SK-N-SH (cell line): ENCODE data around the gene SLC41A3. TPM values are rescaled to one million over a fixed set of nuclear protein-coding genes. Genes with fewer than 3 reads are reported as not detected.

Experiments
- CTCF ChIA-PET: fragments of 300-600, 350-600 bp; formaldehyde crosslinking; extraction: SDS; loops from one replicate; lab custom pipeline; 2021; lab: Yijun Ruan, JAX
- POLR2A ChIA-PET: fragments of 350-600 bp; sonication (Branson Sonifier 250); formaldehyde crosslinking; extraction: SDS; loops from one replicate; lab custom pipeline; 2020; ENCODE audit warnings: antibody characterized with exemption, inconsistent platforms; lab: Yijun Ruan, JAX
- DNase-seq: peaks from one replicate; pipeline ENCODE4 v3.0.0; 2012
- H2AFZ ChIP-seq: fragments of 200-600 bp; sonication (generic); 2 replicates; pipeline ENCODE4 v1.8.1; 2016; ENCODE audit warnings: antibody characterized with exemption, mild to moderate bottlenecking, low read depth
- H3F3A ChIP-seq: fragments of 200-600 bp; sonication (generic); replicated peaks from 2 replicates; pipeline ENCODE3; 2016; ENCODE audit warnings: antibody characterized with exemption, mild to moderate bottlenecking; ENCODE audit not compliant: insufficient read depth
- H3K27ac ChIP-seq, 2 experiments: fragments of 200-500 bp in 1 of 2; fragments of 200-600 bp in 1 of 2; sonication (Bioruptor generic) in 1 of 2; sonication (generic), shearing (Covaris generic) in 1 of 2; 2 replicates each; pipeline versions ENCODE4 v1.5.1 to v1.6.1; 2014 to 2016; ENCODE audit warnings: low read depth in 2 of 2, inconsistent platforms in 1 of 2, low read length in 1 of 2, mild to moderate bottlenecking in 1 of 2, mixed read lengths in 1 of 2
- H3K27me3 ChIP-seq: fragments of 200-600 bp; sonication (generic), shearing (Covaris generic); 2 replicates; pipeline ENCODE4 v1.6.1; 2016; ENCODE audit warnings: mixed run types; ENCODE audit not compliant: insufficient read depth
- H3K36me3 ChIP-seq, 2 experiments: fragments of 200-500 bp in 1 of 2; fragments of 200-600 bp in 1 of 2; sonication (Bioruptor generic) in 1 of 2; sonication (generic) in 1 of 2; replicated peaks in 1 of 2; 2 replicates each; pipeline versions ENCODE3 to v1.5.1; 2014 to 2016; ENCODE audit warnings: low read length in 1 of 2, mild to moderate bottlenecking in 1 of 2; ENCODE audit not compliant: insufficient read depth in 2 of 2, control insufficient read depth in 1 of 2
- H3K4me1 ChIP-seq, 2 experiments: fragments of 200-500 bp in 1 of 2; fragments of 200-600 bp in 1 of 2; sonication (Bioruptor generic) in 1 of 2; sonication (generic), shearing (Covaris generic) in 1 of 2; 2 replicates each; pipeline versions ENCODE4 v1.5.1 to v1.6.1; 2014 to 2016; ENCODE audit warnings: low read depth in 1 of 2, low read length in 1 of 2, mixed run types in 1 of 2; ENCODE audit not compliant: insufficient read depth in 2 of 2, control insufficient read depth in 1 of 2
- H3K4me2 ChIP-seq: fragments of 200-600 bp; sonication (generic), shearing (Covaris generic); 2 replicates; pipeline ENCODE4 v1.6.1; 2017; ENCODE audit warnings: mixed run types
- H3K4me3 ChIP-seq, 2 experiments: fragments of 200-500 bp in 1 of 2; fragments of 200-600 bp in 1 of 2; sonication (Bioruptor generic) in 1 of 2; sonication (generic), shearing (Covaris generic) in 1 of 2; 2 replicates each; pipeline versions ENCODE4 v1.5.1 to v1.8.1; 2014 to 2016; ENCODE audit warnings: low read depth in 2 of 2, inconsistent platforms in 1 of 2, low read length in 1 of 2, mild to moderate bottlenecking in 1 of 2, mixed read lengths in 1 of 2, moderate library complexity in 1 of 2
- H3K79me2 ChIP-seq: fragments of 200-600 bp; sonication (generic); 2 replicates; pipeline ENCODE4 v1.8.1; 2017; ENCODE audit warnings: mild to moderate bottlenecking; ENCODE audit not compliant: insufficient read depth
- H3K9ac ChIP-seq: fragments of 200-600 bp; sonication (generic); 2 replicates; pipeline ENCODE4 v1.6.1; 2017; ENCODE audit warnings: mixed run types
- H3K9me2 ChIP-seq: fragments of 200-600 bp; sonication (generic); 2 replicates; pipeline ENCODE4 v1.6.1; 2017; ENCODE audit warnings: mixed run types
- H3K9me3 ChIP-seq: fragments of 200-600 bp; sonication (generic); 2 replicates; pipeline ENCODE4 v1.6.1; 2017; ENCODE audit warnings: mixed run types, mild to moderate bottlenecking, moderate library complexity
- H4K20me1 ChIP-seq: fragments of 200-600 bp; sonication (generic); 2 replicates; pipeline ENCODE4 v1.6.1; 2017; ENCODE audit warnings: mild to moderate bottlenecking, mixed run types; ENCODE audit not compliant: insufficient read depth
- CHD2 ChIP-seq: fragments of 150-350 bp; IDR thresholded peaks from 2 replicates; pipeline ENCODE4 v1.6.1; 2018; ENCODE audit warnings: low read length; ENCODE audit not compliant: partially characterized antibody
- EP300 ChIP-seq, 2 experiments: IDR thresholded peaks; 2 replicates each; pipeline versions ENCODE4 v1.4.0 to v1.6.1; 2012; ENCODE audit warnings: borderline replicate concordance in 1 of 2, low read depth in 1 of 2, low read length in 1 of 2
- FOSL2 ChIP-seq: IDR thresholded peaks from 2 replicates; pipeline ENCODE4 v1.4.0; 2012; ENCODE audit warnings: low read depth, mild to moderate bottlenecking, moderate library complexity, borderline replicate concordance
- FOXJ3 ChIP-seq: sonication (generic); formaldehyde crosslinking; IDR thresholded peaks from 2 replicates; pipeline ENCODE4 v1.5.1; 2020; ENCODE audit warnings: mild to moderate bottlenecking, missing genetic modification reagents
- JUND ChIP-seq: IDR thresholded peaks from 2 replicates; pipeline ENCODE4 v1.4.0; 2012
- MXI1 ChIP-seq: IDR thresholded peaks from 2 replicates; pipeline ENCODE4 v1.6.1; 2012; ENCODE audit warnings: mild to moderate bottlenecking, low read depth, low read length, improper control_type of control experiment
- NRF1 ChIP-seq: IDR thresholded peaks from 2 replicates; pipeline ENCODE4 v1.6.1; 2012; ENCODE audit warnings: low read depth, mild to moderate bottlenecking, low read length
- RCOR1 ChIP-seq: fragments of 150-350 bp; IDR thresholded peaks from 2 replicates; pipeline ENCODE4 v1.6.1; 2017; ENCODE audit warnings: antibody characterized with exemption, low read length
- RFX5 ChIP-seq: IDR thresholded peaks from 2 replicates; pipeline ENCODE4 v1.6.1; 2012; ENCODE audit warnings: mild to moderate bottlenecking, improper control_type of control experiment, low read length
- RXRA ChIP-seq: IDR thresholded peaks from 2 replicates; pipeline ENCODE4 v1.4.0; 2012; ENCODE audit warnings: low read depth, mild to moderate bottlenecking, borderline replicate concordance
- SMC3 ChIP-seq: IDR thresholded peaks from 2 replicates; pipeline ENCODE4 v1.6.1; 2012; ENCODE audit warnings: low read depth, low read length, improper control_type of control experiment
- TEAD4 ChIP-seq: IDR thresholded peaks from 2 replicates; pipeline ENCODE4 v1.4.0; 2012; ENCODE audit warnings: mild to moderate bottlenecking, borderline replicate concordance; ENCODE audit not compliant: insufficient read depth
- YY1 ChIP-seq: IDR thresholded peaks from 2 replicates; pipeline ENCODE4 v1.4.0; 2012; ENCODE audit warnings: low read depth, mild to moderate bottlenecking
- WGBS: methylation state at CpG from one replicate; pipeline ENCODE4 v1.1.6; 2017; ENCODE audit warnings: low lambda C conversion rate; 5-methylcytosine and 5-hydroxymethylcytosine counted together
- polyA plus RNA-seq, 3 experiments: library from polyadenylated mRNA; depleted of rRNA; stranded (reverse); fragments of >200 nt; gene quantifications; 2 replicates each; pipeline ENCODE4 v1.2.3, GENCODE V29; 2012
- TF ChIP-seq, protein P1 (sequence below): IDR thresholded peaks from 2 replicates; pipeline ENCODE4 v1.6.1; 2012; ENCODE audit warnings: mild to moderate bottlenecking, low read depth, low read length, moderate library complexity
- TF ChIP-seq, protein P2 (sequence below): IDR thresholded peaks from 2 replicates; pipeline ENCODE4; 2012

The SLC41A3 gene
- polyA plus RNA-seq, 1 of the 3 experiments (the other 2 are of a cell fraction): 53.4 TPM

- H3K79me2 ChIP-seq: no peaks in the 10 kb centered on the region
- H3K4me3 ChIP-seq: no peak overlapping the region
- no peaks in the 10 kb centered on the region for H3F3A ChIP-seq
- 61% methylated on average over 9 of the region's 9 CpGs for WGBS
- peaks cover 0 to 20% of the 10 kb centered on the region in 2 experiments; a peak in 1 of 4 replicates for H3K4me1 ChIP-seq
- no peak overlapping the region for H3K9ac ChIP-seq
- H3K27me3 ChIP-seq: no peaks in the 10 kb centered on the region; the same call in 1 of the 2 replicates
- no peaks in the 10 kb centered on the region for H3K9me3 ChIP-seq
- H3K36me3 ChIP-seq: no peaks in the 10 kb centered on the region
- POLR2A ChIA-PET: no interaction called here
- H3K9me2 ChIP-seq: no peaks in the 10 kb centered on the region
- no peak overlapping the region for H2AFZ ChIP-seq
- H3K27ac ChIP-seq: no peak overlapping the region
- H4K20me1 ChIP-seq: no peaks in the 10 kb centered on the region
- CTCF ChIA-PET: interaction anchor here (3.2 kb wide), 1 partner anchor 13 kb away, joined by 17 read pairs; no protein-coding TSS in a partner anchor
- no peak overlapping the region for H3K4me2 ChIP-seq
- DNase-seq: no peak
- TF ChIP-seq FOSL2 (no peak), YY1 (no peak), RXRA (no peak), JUND (no peak), CHD2 (no peak), FOXJ3 (CRISPR knock-in tag) (no peak), RCOR1 (no peak), RFX5 (no peak), NRF1 (no peak), EP300 (IDR thresholded peaks at IDR 0.05; ENCODE audit: borderline replicate concordance in 1 of 2, low read depth in 1 of 2, low read length in 1 of 2) (no peak), MXI1 (no peak), TEAD4 (no peak), SMC3 (no peak)
- TF ChIP-seq, protein P1, sequence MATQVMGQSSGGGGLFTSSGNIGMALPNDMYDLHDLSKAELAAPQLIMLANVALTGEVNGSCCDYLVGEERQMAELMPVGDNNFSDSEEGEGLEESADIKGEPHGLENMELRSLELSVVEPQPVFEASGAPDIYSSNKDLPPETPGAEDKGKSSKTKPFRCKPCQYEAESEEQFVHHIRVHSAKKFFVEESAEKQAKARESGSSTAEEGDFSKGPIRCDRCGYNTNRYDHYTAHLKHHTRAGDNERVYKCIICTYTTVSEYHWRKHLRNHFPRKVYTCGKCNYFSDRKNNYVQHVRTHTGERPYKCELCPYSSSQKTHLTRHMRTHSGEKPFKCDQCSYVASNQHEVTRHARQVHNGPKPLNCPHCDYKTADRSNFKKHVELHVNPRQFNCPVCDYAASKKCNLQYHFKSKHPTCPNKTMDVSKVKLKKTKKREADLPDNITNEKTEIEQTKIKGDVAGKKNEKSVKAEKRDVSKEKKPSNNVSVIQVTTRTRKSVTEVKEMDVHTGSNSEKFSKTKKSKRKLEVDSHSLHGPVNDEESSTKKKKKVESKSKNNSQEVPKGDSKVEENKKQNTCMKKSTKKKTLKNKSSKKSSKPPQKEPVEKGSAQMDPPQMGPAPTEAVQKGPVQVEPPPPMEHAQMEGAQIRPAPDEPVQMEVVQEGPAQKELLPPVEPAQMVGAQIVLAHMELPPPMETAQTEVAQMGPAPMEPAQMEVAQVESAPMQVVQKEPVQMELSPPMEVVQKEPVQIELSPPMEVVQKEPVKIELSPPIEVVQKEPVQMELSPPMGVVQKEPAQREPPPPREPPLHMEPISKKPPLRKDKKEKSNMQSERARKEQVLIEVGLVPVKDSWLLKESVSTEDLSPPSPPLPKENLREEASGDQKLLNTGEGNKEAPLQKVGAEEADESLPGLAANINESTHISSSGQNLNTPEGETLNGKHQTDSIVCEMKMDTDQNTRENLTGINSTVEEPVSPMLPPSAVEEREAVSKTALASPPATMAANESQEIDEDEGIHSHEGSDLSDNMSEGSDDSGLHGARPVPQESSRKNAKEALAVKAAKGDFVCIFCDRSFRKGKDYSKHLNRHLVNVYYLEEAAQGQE: no peak
- TF ChIP-seq, protein P2, sequence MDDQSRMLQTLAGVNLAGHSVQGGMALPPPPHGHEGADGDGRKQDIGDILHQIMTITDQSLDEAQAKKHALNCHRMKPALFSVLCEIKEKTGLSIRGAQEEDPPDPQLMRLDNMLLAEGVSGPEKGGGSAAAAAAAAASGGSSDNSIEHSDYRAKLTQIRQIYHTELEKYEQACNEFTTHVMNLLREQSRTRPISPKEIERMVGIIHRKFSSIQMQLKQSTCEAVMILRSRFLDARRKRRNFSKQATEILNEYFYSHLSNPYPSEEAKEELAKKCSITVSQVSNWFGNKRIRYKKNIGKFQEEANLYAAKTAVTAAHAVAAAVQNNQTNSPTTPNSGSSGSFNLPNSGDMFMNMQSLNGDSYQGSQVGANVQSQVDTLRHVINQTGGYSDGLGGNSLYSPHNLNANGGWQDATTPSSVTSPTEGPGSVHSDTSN: no peak
These were observed 37.1 kb upstream of the SLC41A3 start for GRCh38 chr3:126121074-126121473.
